Medulla oblongata (tissue), 1 donor: ENCODE results near the gene ATXN7L1.
A peak's percentile ranks its signal among the peaks of the same experiment; 100 is the strongest.

Experiments
- DNase-seq: peaks from one replicate; pipeline ENCODE4 v3.0.0-alpha.2; 2015; ENCODE audit errors: extremely low spot score

Gene ATXN7L1, protein sequence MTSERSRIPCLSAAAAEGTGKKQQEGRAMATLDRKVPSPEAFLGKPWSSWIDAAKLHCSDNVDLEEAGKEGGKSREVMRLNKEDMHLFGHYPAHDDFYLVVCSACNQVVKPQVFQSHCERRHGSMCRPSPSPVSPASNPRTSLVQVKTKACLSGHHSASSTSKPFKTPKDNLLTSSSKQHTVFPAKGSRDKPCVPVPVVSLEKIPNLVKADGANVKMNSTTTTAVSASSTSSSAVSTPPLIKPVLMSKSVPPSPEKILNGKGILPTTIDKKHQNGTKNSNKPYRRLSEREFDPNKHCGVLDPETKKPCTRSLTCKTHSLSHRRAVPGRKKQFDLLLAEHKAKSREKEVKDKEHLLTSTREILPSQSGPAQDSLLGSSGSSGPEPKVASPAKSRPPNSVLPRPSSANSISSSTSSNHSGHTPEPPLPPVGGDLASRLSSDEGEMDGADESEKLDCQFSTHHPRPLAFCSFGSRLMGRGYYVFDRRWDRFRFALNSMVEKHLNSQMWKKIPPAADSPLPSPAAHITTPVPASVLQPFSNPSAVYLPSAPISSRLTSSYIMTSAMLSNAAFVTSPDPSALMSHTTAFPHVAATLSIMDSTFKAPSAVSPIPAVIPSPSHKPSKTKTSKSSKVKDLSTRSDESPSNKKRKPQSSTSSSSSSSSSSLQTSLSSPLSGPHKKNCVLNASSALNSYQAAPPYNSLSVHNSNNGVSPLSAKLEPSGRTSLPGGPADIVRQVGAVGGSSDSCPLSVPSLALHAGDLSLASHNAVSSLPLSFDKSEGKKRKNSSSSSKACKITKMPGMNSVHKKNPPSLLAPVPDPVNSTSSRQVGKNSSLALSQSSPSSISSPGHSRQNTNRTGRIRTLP

GRCh38 chr7:105876091-105876963 lies at the start of gene ATXN7L1:
ATXN7L1 (minus strand) TSS chr7:105876599; CDS start chr7:105876558, 41 bp downstream.
- peak; percentile 98 for DNase-seq

- no peak for DNase-seq
These were observed 49.7 kb upstream of the ATXN7L1 start for GRCh38 chr7:105926131-105926530.

GRCh38 chr7:105924945-105925344 lies 48.5 kb upstream of the ATXN7L1 start:
- DNase-seq: no peak

DNA sequence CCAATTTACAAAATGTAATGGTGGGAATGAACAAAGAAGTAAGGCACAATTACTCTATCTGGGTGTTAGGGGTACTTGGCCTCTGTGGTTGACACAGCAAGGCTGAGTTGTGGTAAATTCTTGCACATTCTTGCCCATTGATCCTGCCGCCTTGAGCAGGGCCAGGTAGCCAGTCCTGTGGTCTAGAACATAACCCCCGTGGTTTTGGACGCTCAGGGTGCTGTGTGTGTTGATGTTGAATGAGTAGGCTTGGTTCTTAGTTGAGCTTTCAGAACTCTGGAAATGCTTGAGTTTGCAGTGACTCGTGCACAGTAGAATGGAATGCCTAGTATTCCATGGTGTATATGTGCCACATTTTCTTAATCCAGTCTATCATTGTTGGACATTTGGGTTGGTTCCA lies 44.4 kb upstream of the ATXN7L1 start:
- DNase-seq: no peak

GRCh38 chr7:105917659-105918058 lies 41.3 kb upstream of the ATXN7L1 start:
- DNase-seq: no peak

- no peak for DNase-seq
These were observed 40.2 kb upstream of the ATXN7L1 start for GRCh38 chr7:105916603-105917002.

- DNase-seq: no peak
These were observed 37.5 kb upstream of the ATXN7L1 start for GRCh38 chr7:105913947-105914346.

- no peak for DNase-seq
These were observed 35.7 kb upstream of the ATXN7L1 start for GRCh38 chr7:105911961-105912575.

- no peak for DNase-seq
These were observed 33.8 kb upstream of the ATXN7L1 start for GRCh38 chr7:105910172-105910571.

DNA sequence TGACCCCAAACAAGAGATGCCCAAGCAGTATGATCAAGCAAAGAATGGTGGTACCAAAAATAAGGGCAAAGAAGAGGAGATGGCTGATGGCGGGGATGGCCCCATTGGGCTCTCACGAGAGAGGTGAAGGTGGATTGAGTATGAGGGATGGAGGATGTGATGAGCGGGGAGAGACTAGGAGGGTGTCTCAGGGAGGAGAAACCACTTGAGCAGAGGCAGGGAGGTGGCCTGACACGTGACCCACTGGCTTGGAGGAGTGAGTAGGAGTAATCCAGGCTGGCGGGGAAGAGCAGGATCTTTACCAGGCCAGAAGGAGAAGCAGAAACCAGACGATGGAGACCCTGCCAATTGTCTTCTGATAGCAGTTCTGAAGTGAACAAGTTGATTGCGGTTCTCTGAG lies 33.3 kb upstream of the ATXN7L1 start:
- no peak for DNase-seq

- no peak for DNase-seq
These were observed 30.9 kb upstream of the ATXN7L1 start for GRCh38 chr7:105907129-105907846.

DNA sequence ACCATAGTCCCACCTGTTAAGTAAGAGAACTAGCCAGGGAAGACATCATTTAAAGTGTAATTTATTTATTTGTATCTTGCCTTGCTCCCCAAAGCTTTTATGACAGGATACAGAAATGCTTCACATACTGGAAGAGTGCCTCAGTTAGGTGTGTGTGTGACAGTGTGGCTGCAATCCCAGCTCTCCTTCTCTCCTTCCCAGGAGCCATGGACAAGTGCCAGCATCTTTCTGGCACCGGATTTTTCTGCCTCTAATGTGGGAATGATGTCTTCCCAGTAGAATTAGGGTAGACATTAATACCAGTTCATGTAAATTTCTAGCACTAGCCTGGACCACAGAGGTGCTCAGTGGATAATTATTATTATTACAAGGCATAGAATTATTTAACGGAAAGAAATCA lies 30.3 kb upstream of the ATXN7L1 start:
- DNase-seq: peak; percentile 52

- no peak for DNase-seq
These were observed 29.6 kb upstream of the ATXN7L1 start for GRCh38 chr7:105905910-105906568.

DNA sequence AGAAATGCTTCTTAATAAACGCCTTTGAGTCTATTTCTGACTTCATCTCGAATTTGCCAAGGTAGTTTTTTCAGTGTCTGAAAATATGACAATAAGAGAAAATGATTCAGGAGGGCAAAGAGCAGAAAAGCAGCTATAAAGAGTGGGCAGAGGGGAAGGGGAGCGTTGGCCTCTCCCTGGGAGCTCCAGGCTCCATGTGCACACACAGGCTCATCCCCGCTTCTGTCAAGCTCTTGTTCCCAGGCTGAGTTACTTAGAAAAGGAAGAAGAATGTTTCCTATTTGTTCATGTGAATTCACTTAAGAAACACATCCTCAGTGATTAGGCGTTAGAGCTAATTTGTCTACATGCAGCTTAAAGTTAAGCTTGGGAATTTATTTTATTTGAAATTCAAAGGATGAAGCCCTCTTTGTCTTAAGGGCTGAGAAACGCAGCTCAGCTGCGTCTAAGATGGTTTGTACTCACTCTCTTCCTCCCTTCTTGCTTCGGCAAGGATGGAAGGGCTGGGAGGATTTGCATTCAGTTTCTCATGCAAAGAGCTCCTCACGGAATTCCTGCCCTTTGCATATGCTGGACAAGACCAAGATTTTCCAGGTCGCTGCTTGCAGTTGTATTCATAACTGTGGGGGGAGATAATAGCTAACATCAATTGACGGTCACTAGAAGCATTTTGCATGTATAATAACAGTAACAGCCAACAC lies 29.0 kb upstream of the ATXN7L1 start:
- no peak for DNase-seq

DNA sequence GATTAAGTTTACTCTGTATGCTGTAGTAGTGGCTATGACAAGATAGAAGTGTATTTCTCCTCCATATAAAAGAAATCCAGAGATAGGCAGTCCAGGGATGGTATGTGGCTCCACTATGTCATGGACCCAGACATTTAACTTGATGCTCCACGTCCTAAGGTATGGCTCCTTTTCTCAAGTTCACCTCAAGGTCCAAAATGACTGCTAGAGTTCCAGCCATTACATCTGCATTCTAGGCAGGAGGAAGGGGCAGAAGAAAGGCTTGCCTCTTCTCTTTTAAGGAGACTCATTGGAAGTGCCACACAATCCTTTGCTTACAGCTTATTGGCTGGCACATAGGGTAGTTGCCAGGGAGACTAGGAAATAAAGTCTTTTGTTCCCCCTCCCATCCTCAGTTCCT lies 27.7 kb upstream of the ATXN7L1 start:
- no peak for DNase-seq

- DNase-seq: no peak
These were observed 26.0 kb upstream of the ATXN7L1 start for GRCh38 chr7:105902325-105902911.

- no peak for DNase-seq
These were observed 21.6 kb upstream of the ATXN7L1 start for GRCh38 chr7:105897999-105898398.

- no peak for DNase-seq
These were observed 20.1 kb upstream of the ATXN7L1 start for GRCh38 chr7:105896407-105896911.

DNA sequence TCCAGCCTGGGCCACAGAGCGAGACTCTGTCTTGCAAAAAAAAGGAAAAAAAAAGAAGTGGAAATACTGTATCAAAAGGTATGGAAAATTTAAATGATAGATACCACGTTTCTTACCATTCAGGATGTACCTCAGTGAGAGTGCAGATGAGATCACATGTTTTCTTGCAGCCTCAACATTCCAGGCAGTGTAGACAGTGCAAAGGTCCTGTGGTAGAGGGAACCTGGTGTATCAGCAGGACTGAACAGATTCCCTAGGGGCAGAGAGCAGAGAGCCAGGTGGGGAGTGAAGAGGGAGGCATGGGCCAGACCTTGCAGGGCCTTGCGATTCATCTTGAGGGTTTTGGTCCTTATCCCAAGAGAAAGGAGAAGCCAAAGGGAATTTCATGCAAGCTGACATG lies 17.7 kb upstream of the ATXN7L1 start:
- no peak for DNase-seq
